NCI-H2081 (cell line): Measurements from ENCODE around the gene ARHGAP33.
"Not testable (repeated sequence)": the region's sequence is repeated elsewhere in the genome, so short reads cannot be mapped to it uniquely, and the experiment has no call there.

Source experiments
- DNase-seq, 2 experiments: peaks; one replicate each; lab custom pipeline; 2025; lab: John Stamatoyannopoulos, UW

The ARHGAP33 gene

GRCh38 chr19:35795564-35795963, 20.2 kb downstream of the ARHGAP33 start:
- not testable (repeated sequence) for DNase-seq

- no peak for DNase-seq
Measured at GRCh38 chr19:35796645-35797542, 21.5 kb downstream of the ARHGAP33 start.

- DNase-seq = no peak
Measured at GRCh38 chr19:35797663-35798062, 22.3 kb downstream of the ARHGAP33 start.

- no peak for DNase-seq
Measured at GRCh38 chr19:35801828-35802227, 26.5 kb downstream of the ARHGAP33 start.

GRCh38 chr19:35805526-35806102, 30.2 kb downstream of the ARHGAP33 start:
- peak; percentile 65 to 86 for DNase-seq

GRCh38 chr19:35806597-35806996, 31.2 kb downstream of the ARHGAP33 start:
- DNase-seq = no peak

- DNase-seq = no peak
Measured at GRCh38 chr19:35807633-35808032, 32.3 kb downstream of the ARHGAP33 start.

- DNase-seq = no peak
Measured at GRCh38 chr19:35811317-35812219, 36.2 kb downstream of the ARHGAP33 start.

- DNase-seq = no peak
Measured at GRCh38 chr19:35812220-35813042, 37.1 kb downstream of the ARHGAP33 start, which contains the start of gene PRODH2. Gene PRODH2 (minus strand): TSS chr19:35812845. CDS start chr19:35812805, 40 bp downstream.

- no peak for DNase-seq
Measured at GRCh38 chr19:35813043-35813890, 37.9 kb downstream of the ARHGAP33 start.

GRCh38 chr19:35816262-35816661, 40.9 kb downstream of the ARHGAP33 start:
- DNase-seq = peak in 1 of 2 experiments; percentile 11

- no peak for DNase-seq
Measured at GRCh38 chr19:35816846-35817245, 41.5 kb downstream of the ARHGAP33 start.

- no peak for DNase-seq
Measured at GRCh38 chr19:35818445-35818844, 43.1 kb downstream of the ARHGAP33 start.

- DNase-seq = no peak
Measured at GRCh38 chr19:35822579-35822978, 47.2 kb downstream of the ARHGAP33 start.

GRCh38 chr19:35824150-35824549, 48.8 kb downstream of the ARHGAP33 start:
- DNase-seq = no peak

GRCh38 chr19:35828692-35829301, 53.4 kb downstream of the ARHGAP33 start:
- no peak for DNase-seq

GRCh38 chr19:35830986-35831385, 55.6 kb downstream of the ARHGAP33 start:
- DNase-seq = no peak

GRCh38 chr19:35832054-35832453, 56.7 kb downstream of the ARHGAP33 start:
- no peak for DNase-seq

GRCh38 chr19:35833972-35834371, 58.6 kb downstream of the ARHGAP33 start:
- no peak for DNase-seq

- not testable (repeated sequence) for DNase-seq
Measured at GRCh38 chr19:35836096-35836495, 60.7 kb downstream of the ARHGAP33 start.
